Immature natural killer cell (primary cell): ENCODE data around the gene ZBTB24. TPM values are rescaled to one million over a fixed set of nuclear protein-coding genes. Genes with fewer than 3 reads are reported as not detected.
A peak's percentile ranks its signal among the peaks of the same experiment; 100 is the strongest.

Experiments used
- DNase-seq, 3 donors: peaks; one replicate each; pipeline ENCODE4 v3.0.0; 2022; ENCODE audit warnings: mixed read lengths in 1 of 3
- H3K27ac Mint-ChIP-seq, 6 donors: one replicate each; pipeline ENCODE4 v1.8.0; 2020; ENCODE audit warnings: mixed read lengths in 6 of 6, mild to moderate bottlenecking in 5 of 6, inconsistent platforms in 4 of 6, moderate library complexity in 3 of 6
- H3K27me3 Mint-ChIP-seq, 3 donors: one replicate each; pipeline ENCODE4 v1.8.0; 2020 to 2021; ENCODE audit warnings: low read depth in 3 of 3, mild to moderate bottlenecking in 3 of 3, mixed read lengths in 3 of 3, moderate library complexity in 3 of 3, inconsistent platforms in 1 of 3
- H3K36me3 Mint-ChIP-seq, 3 donors: one replicate each; pipeline ENCODE4 v1.8.0; 2020; ENCODE audit warnings: mixed read lengths in 3 of 3, inconsistent platforms in 2 of 3, mild to moderate bottlenecking in 2 of 3
- H3K4me1 Mint-ChIP-seq, 2 donors: one replicate each; pipeline ENCODE4 v1.8.0; 2020; ENCODE audit warnings: inconsistent platforms in 2 of 2, mild to moderate bottlenecking in 2 of 2, mixed read lengths in 2 of 2, moderate library complexity in 1 of 2
- H3K4me3 Mint-ChIP-seq, 5 donors: one replicate each; pipeline ENCODE4 v1.8.0; 2020; ENCODE audit warnings: mild to moderate bottlenecking in 5 of 5, mixed read lengths in 5 of 5, inconsistent platforms in 3 of 5, moderate library complexity in 3 of 5
- H3K9me3 Mint-ChIP-seq, 6 donors: one replicate each; pipeline ENCODE4 v1.8.0; 2020; ENCODE audit warnings: mild to moderate bottlenecking in 6 of 6, mixed read lengths in 6 of 6, inconsistent platforms in 4 of 6, moderate library complexity in 3 of 6
- polyA plus RNA-seq, 3 donors: library from polyadenylated mRNA; unstranded; fragments of 300-500 nt; fragmentation: Illumina TruSeq; gene quantifications; one replicate each; pipeline ENCODE4 v1.2.3, GENCODE V29; 2021

ZBTB24 gene
- polyA plus RNA-seq, 3 donors from 2014 or later: 3.1 to 6.6 (median 4.1) TPM

GRCh38 chr6:109488001-109488400, 5.0 kb upstream of the ZBTB24 start:
- no peak for DNase-seq
- Mint-ChIP-seq H3K36me3 (no peaks in the 10 kb centered on the region), H3K9me3 (no peaks in the 10 kb centered on the region), H3K4me1 (peaks cover 21 to 28% of the 10 kb centered on the region in 2 donors), H3K4me3 (no peak overlapping the region), H3K27me3 (peaks cover 3 to 7% (median 3%) of the 10 kb centered on the region in 3 donors), H3K27ac (no peak overlapping the region)

GRCh38 chr6:109486068-109486467, 3.0 kb upstream of the ZBTB24 start:
- peaks cover 25 to 35% of the 10 kb centered on the region in 2 donors for H3K4me1 Mint-ChIP-seq
- no peaks in the 10 kb centered on the region for H3K9me3 Mint-ChIP-seq
- peaks cover 8 to 10% (median 9%) of the 10 kb centered on the region in 3 donors for H3K36me3 Mint-ChIP-seq
- DNase-seq: no peak
- no peak overlapping the region for H3K4me3 Mint-ChIP-seq
- H3K27ac Mint-ChIP-seq: no peak overlapping the region
- H3K27me3 Mint-ChIP-seq: peaks cover 6 to 11% (median 7%) of the 10 kb centered on the region in 3 donors

GRCh38 chr6:109485266-109485935, 2.4 kb upstream of the ZBTB24 start:
- peaks cover 7 to 11% (median 8%) of the 10 kb centered on the region in 3 donors for H3K27me3 Mint-ChIP-seq
- H3K36me3 Mint-ChIP-seq: peaks cover 12 to 16% (median 13%) of the 10 kb centered on the region in 3 donors
- no peaks in the 10 kb centered on the region for H3K9me3 Mint-ChIP-seq
- peak overlapping the region in 1 of 5 donors; percentile 33 for H3K4me3 Mint-ChIP-seq
- no peak for DNase-seq
- H3K4me1 Mint-ChIP-seq: peaks cover 26 to 35% of the 10 kb centered on the region in 2 donors
- H3K27ac Mint-ChIP-seq: no peak overlapping the region

GRCh38 chr6:109484122-109484521, 1.1 kb upstream of the ZBTB24 start:
- peaks cover 34 to 43% of the 10 kb centered on the region in 2 donors for H3K4me1 Mint-ChIP-seq
- peak overlapping the region; percentile 56 to 96 (median 84) for H3K27ac Mint-ChIP-seq
- DNase-seq: no peak
- peaks cover 7 to 11% (median 8%) of the 10 kb centered on the region in 3 donors for H3K27me3 Mint-ChIP-seq
- H3K9me3 Mint-ChIP-seq: no peaks in the 10 kb centered on the region
- peaks cover 18 to 21% (median 21%) of the 10 kb centered on the region in 3 donors for H3K36me3 Mint-ChIP-seq
- H3K4me3 Mint-ChIP-seq: peak overlapping the region; percentile 73 to 92 (median 88)

GRCh38 chr6:109483735-109484057, 677 bp upstream of the ZBTB24 start:
- Mint-ChIP-seq H3K27me3 (peaks cover 7 to 11% (median 8%) of the 10 kb centered on the region in 3 donors), H3K36me3 (peaks cover 22 to 25% (median 23%) of the 10 kb centered on the region in 3 donors), H3K4me1 (peaks cover 38 to 47% of the 10 kb centered on the region in 2 donors), H3K27ac (peak overlapping the region; percentile 56 to 96 (median 84)), H3K9me3 (no peaks in the 10 kb centered on the region), H3K4me3 (peak overlapping the region; percentile 73 to 92 (median 88))
- DNase-seq: no peak

- Mint-ChIP-seq H3K36me3 (peaks cover 25 to 33% (median 29%) of the 10 kb centered on the region in 3 donors), H3K9me3 (no peaks in the 10 kb centered on the region), H3K27me3 (peaks cover 7 to 11% (median 8%) of the 10 kb centered on the region in 3 donors), H3K27ac (peak overlapping the region in 3 of 6 donors; percentile 9 to 80 (median 73)), H3K4me1 (peaks cover 59 to 74% of the 10 kb centered on the region in 2 donors), H3K4me3 (peak overlapping the region; percentile 54 to 97 (median 92))
- no peak for DNase-seq
These were observed 2.0 kb downstream of the ZBTB24 start for GRCh38 chr6:109480993-109481480.

- H3K36me3 Mint-ChIP-seq: peaks cover 40 to 47% (median 41%) of the 10 kb centered on the region in 3 donors
- no peak for DNase-seq
- peak overlapping the region in 4 of 6 donors; percentile 27 to 70 (median 40) for H3K27ac Mint-ChIP-seq
These were observed 4.0 kb downstream of the ZBTB24 start for GRCh38 chr6:109478841-109479624.

GRCh38 chr6:109478222-109478805, 4.7 kb downstream of the ZBTB24 start:
- H3K36me3 Mint-ChIP-seq: peaks cover 44 to 53% (median 44%) of the 10 kb centered on the region in 3 donors
- peaks cover 4 to 5% (median 5%) of the 10 kb centered on the region in 3 donors for H3K27me3 Mint-ChIP-seq
- no peaks in the 10 kb centered on the region for H3K9me3 Mint-ChIP-seq
- peak overlapping the region; percentile 38 to 74 (median 70) for H3K4me3 Mint-ChIP-seq
- peak overlapping the region in 1 of 6 donors; percentile 28 for H3K27ac Mint-ChIP-seq
- no peak for DNase-seq
- peaks cover 63 to 83% of the 10 kb centered on the region in 2 donors for H3K4me1 Mint-ChIP-seq

More at GRCh38 chr6:109478841-109479624, 4.0 kb downstream of the ZBTB24 start:
- Mint-ChIP-seq H3K4me1 (peaks cover 65 to 84% of the 10 kb centered on the region in 2 donors), H3K27me3 (peaks cover 5 to 8% (median 7%) of the 10 kb centered on the region in 3 donors), H3K9me3 (no peaks in the 10 kb centered on the region), H3K4me3 (peak overlapping the region; percentile 38 to 74 (median 70))

- Mint-ChIP-seq H3K4me1 (peaks cover 67 to 88% of the 10 kb centered on the region in 2 donors), H3K36me3 (peaks cover 48 to 58% (median 49%) of the 10 kb centered on the region in 3 donors)
These were observed 5.3 kb downstream of the ZBTB24 start for GRCh38 chr6:109477725-109478124.

GRCh38 chr6:109477184-109477583, 5.8 kb downstream of the ZBTB24 start:
- DNase-seq: no peak
- H3K9me3 Mint-ChIP-seq: no peaks in the 10 kb centered on the region
- peaks cover 0 to 2% (median 1%) of the 10 kb centered on the region in 3 donors for H3K27me3 Mint-ChIP-seq
- peak overlapping the region in 2 of 5 donors; percentile 24 to 46 for H3K4me3 Mint-ChIP-seq
- H3K27ac Mint-ChIP-seq: no peak overlapping the region
- peaks cover 69 to 88% of the 10 kb centered on the region in 2 donors for H3K4me1 Mint-ChIP-seq
- peaks cover 52 to 63% (median 54%) of the 10 kb centered on the region in 3 donors for H3K36me3 Mint-ChIP-seq

More at GRCh38 chr6:109477725-109478124, 5.3 kb downstream of the ZBTB24 start:
- H3K9me3 Mint-ChIP-seq: no peaks in the 10 kb centered on the region
- peak overlapping the region in 4 of 5 donors; percentile 24 to 46 (median 38) for H3K4me3 Mint-ChIP-seq
- peak overlapping the region in 2 of 6 donors; percentile 43 to 49 for H3K27ac Mint-ChIP-seq
- peaks cover 4 to 5% (median 5%) of the 10 kb centered on the region in 3 donors for H3K27me3 Mint-ChIP-seq
- DNase-seq: no peak

GRCh38 chr6:109475625-109476024, 7.4 kb downstream of the ZBTB24 start:
- Mint-ChIP-seq H3K4me1 (peaks cover 67 to 88% of the 10 kb centered on the region in 2 donors), H3K36me3 (peaks cover 52 to 68% (median 53%) of the 10 kb centered on the region in 3 donors), H3K9me3 (no peaks in the 10 kb centered on the region), H3K4me3 (no peak overlapping the region), H3K27me3 (peaks cover 0 to 2% (median 1%) of the 10 kb centered on the region in 3 donors), H3K27ac (no peak overlapping the region)
- DNase-seq: no peak

GRCh38 chr6:109474995-109475394, 8.0 kb downstream of the ZBTB24 start:
- H3K4me3 Mint-ChIP-seq: no peak overlapping the region
- DNase-seq: no peak
- peaks cover 62 to 84% of the 10 kb centered on the region in 2 donors for H3K4me1 Mint-ChIP-seq
- peak overlapping the region in 2 of 6 donors; percentile 5 to 47 for H3K27ac Mint-ChIP-seq
- H3K27me3 Mint-ChIP-seq: peaks cover 0 to 1% (median 0%) of the 10 kb centered on the region in 3 donors
- peaks cover 50 to 67% (median 50%) of the 10 kb centered on the region in 3 donors for H3K36me3 Mint-ChIP-seq
- H3K9me3 Mint-ChIP-seq: no peaks in the 10 kb centered on the region

GRCh38 chr6:109473120-109473519, 9.9 kb downstream of the ZBTB24 start:
- H3K27ac Mint-ChIP-seq: peak overlapping the region in 3 of 6 donors; percentile 14 to 64 (median 50)
- H3K27me3 Mint-ChIP-seq: peaks cover 0 to 1% (median 0%) of the 10 kb centered on the region in 3 donors
- no peak overlapping the region for H3K4me3 Mint-ChIP-seq
- no peak for DNase-seq
- no peaks in the 10 kb centered on the region for H3K9me3 Mint-ChIP-seq
- peaks cover 51 to 72% of the 10 kb centered on the region in 2 donors for H3K4me1 Mint-ChIP-seq
- peaks cover 43 to 75% (median 44%) of the 10 kb centered on the region in 3 donors for H3K36me3 Mint-ChIP-seq
